HEK293T (cell line): ENCODE measurements around the gene ALG12.

Experiments used
- ARNT ChIP-seq: fragments of 450-650 bp; IDR thresholded peaks from 2 replicates; pipeline ENCODE4 v1.6.1; 2017; ENCODE audit warnings: mild to moderate bottlenecking
- ZNF384 ChIP-seq: fragments of 450-650 bp; IDR thresholded peaks from 2 replicates; pipeline ENCODE4 v1.6.1; 2016

- TF ChIP-seq ZNF384 (no peak), ARNT (no peak)
Observed at GRCh38 chr22:49943771-49944398, 25.6 kb upstream of the ALG12 start.
